Natural killer cell (primary cell): ENCODE results near the gene GBF1. TPM values are rescaled to one million over a fixed set of nuclear protein-coding genes. Genes with fewer than 3 reads are reported as not detected.

Experiments
- ATAC-seq, 3 donors: fragments of 150-1000 bp in 2 of 3; fragments of 200-7000 bp in 1 of 3; cut with Tn5 transposase; 1 replicate in 1 of 3; 2 replicates in 2 of 3; pipeline ENCODE4 v1.10.0; 2021; ENCODE audit warnings: mild to moderate bottlenecking in 2 of 3, moderate library complexity in 2 of 3
- DNase-seq, 2 donors: peaks; one replicate each; pipeline versions ENCODE4 v3.0.0 to v3.0.0-alpha.2; 2013 to 2021; ENCODE audit warnings: mixed read lengths in 1 of 2
- H3K27ac ChIP-seq: one replicate; pipeline ENCODE4 v1.5.1; 2013; ENCODE audit warnings: mild to moderate bottlenecking, low read length
- H3K27me3 ChIP-seq: one replicate; pipeline ENCODE4 v1.6.1; 2013; ENCODE audit warnings: low read length; ENCODE audit not compliant: control insufficient read depth, insufficient read depth
- H3K36me3 ChIP-seq: one replicate; pipeline ENCODE4 v1.6.1; 2013; ENCODE audit warnings: low read length; ENCODE audit not compliant: control insufficient read depth, insufficient read depth
- H3K4me1 ChIP-seq: one replicate; pipeline ENCODE4 v1.6.1; 2013; ENCODE audit warnings: low read length; ENCODE audit not compliant: control insufficient read depth, insufficient read depth
- H3K4me3 ChIP-seq: one replicate; pipeline ENCODE4 v1.5.1; 2013; ENCODE audit warnings: low read length
- H3K9me3 ChIP-seq: one replicate; pipeline ENCODE4 v1.6.1; 2013; ENCODE audit warnings: low read length; ENCODE audit not compliant: control insufficient read depth, insufficient read depth
- H3K27ac Mint-ChIP-seq, 2 donors: one replicate each; pipeline ENCODE4 v1.8.0; 2022; ENCODE audit warnings: mild to moderate bottlenecking in 2 of 2, mixed read lengths in 2 of 2, moderate library complexity in 1 of 2
- H3K27me3 Mint-ChIP-seq, 2 donors: one replicate each; pipeline ENCODE4 v1.8.0; 2022; ENCODE audit warnings: low read depth in 2 of 2, mixed read lengths in 2 of 2
- H3K36me3 Mint-ChIP-seq: one replicate; pipeline ENCODE4 v1.8.0; 2022; ENCODE audit warnings: mixed read lengths
- H3K4me1 Mint-ChIP-seq, 2 donors: one replicate each; pipeline ENCODE4 v1.8.0; 2022; ENCODE audit warnings: mixed read lengths in 2 of 2
- H3K4me3 Mint-ChIP-seq: one replicate; pipeline ENCODE4 v1.8.0; 2022; ENCODE audit warnings: mild to moderate bottlenecking, moderate library complexity, mixed read lengths
- H3K9me3 Mint-ChIP-seq, 2 donors: one replicate each; pipeline ENCODE4 v1.8.0; 2022; ENCODE audit warnings: mixed read lengths in 2 of 2
- CTCF ChIP-seq: fragments of 200-600 bp; IDR thresholded peaks from one replicate; pipeline ENCODE4 v1.8.0; 2022; ENCODE audit warnings: antibody characterized with exemption
- WGBS: methylation state at CpG from one replicate; pipeline ENCODE4 v1.1.7; 2013; ENCODE audit warnings: missing lambda C conversion rate; ENCODE audit not compliant: insufficient coverage; 5-methylcytosine and 5-hydroxymethylcytosine counted together
- intact Hi-C: fragments of 100-400 bp; cut with micrococcal nuclease; formaldehyde crosslinking; loops from one replicate; pipeline ENCODE4 v1.14.2; 2022
- total RNA-seq, 4 donors: library from RNA; stranded (reverse); fragments of 120-200 nt in 1 of 4; gene quantifications; one replicate each; pipeline versions ENCODE4 v1.2.3 to v1.2.4, GENCODE V29; 2013 to 2022

GBF1 gene
- total RNA-seq, 3 donors from 2014 or later (not counting 1 experiment from before 2014, with no cell fraction given): 48.2 to 52.5 (median 50.9) TPM

- H3K4me1 Mint-ChIP-seq: peaks cover 26 to 44% of the 10 kb centered on the region in 2 donors
- H3K36me3 ChIP-seq: no peaks in the 10 kb centered on the region
- H3K9me3 ChIP-seq: no peaks in the 10 kb centered on the region
- no peaks in the 10 kb centered on the region for H3K9me3 Mint-ChIP-seq
- intact Hi-C loops: no loop called here
- peaks cover 39% of the 10 kb centered on the region for H3K27me3 ChIP-seq
- H3K27ac ChIP-seq: no peak overlapping the region
- H3K4me3 ChIP-seq: no peak overlapping the region
- peaks cover 10 to 42% of the 10 kb centered on the region in 2 donors for H3K27me3 Mint-ChIP-seq
- H3K4me1 ChIP-seq: peaks cover 35% of the 10 kb centered on the region
- no peak for ATAC-seq
- H3K27ac Mint-ChIP-seq: no peak overlapping the region
- TF ChIP-seq CTCF: no peak
- H3K4me3 Mint-ChIP-seq: no peak overlapping the region
- WGBS: 73% methylated on average over 8 of the region's 8 CpGs
- no peaks in the 10 kb centered on the region for H3K36me3 Mint-ChIP-seq
- DNase-seq: no peak
These were observed 18.3 kb upstream of the GBF1 start for GRCh38 chr10:102227050-102227449.

- H3K27ac Mint-ChIP-seq: no peak overlapping the region
- WGBS: 1% methylated on average over 24 of the region's 24 CpGs
These were observed 15.5 kb upstream of the GBF1 start for GRCh38 chr10:102229810-102230263.

DNA sequence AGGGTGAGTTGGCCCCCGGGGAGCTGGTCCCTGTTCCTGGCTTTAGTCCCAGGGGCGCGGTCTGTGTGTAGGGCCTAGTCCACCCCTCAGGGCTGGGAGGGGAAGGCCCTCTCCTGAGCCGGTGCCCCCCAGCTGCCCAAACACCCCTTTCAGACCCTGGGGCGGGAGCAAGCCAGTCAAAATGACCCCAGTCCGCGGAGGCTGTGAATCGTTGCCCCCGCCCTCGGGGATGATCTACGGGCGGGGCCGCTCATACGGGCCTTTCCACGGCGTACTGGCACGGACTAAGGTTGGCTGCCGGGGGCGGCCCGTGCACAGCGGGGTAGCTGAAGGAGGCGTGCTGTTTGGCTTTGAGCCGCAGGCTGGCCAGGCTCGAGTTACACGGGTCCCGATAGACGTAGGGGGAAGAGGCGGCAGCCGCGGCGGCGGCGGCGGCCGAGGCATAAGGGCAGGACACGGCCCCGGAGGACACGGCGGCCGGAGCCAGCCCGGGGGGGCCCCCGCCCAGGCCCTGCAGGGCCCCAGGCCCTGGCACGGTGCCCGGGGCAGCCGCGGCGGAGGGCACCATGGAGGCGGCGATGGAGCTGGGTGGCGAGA lies 15.0 kb upstream of the GBF1 start:
- 2% methylated on average over 50 of the region's 50 CpGs for WGBS
- peak; percentile 27 to 59 for DNase-seq
- Histone ChIP-seq H3K27ac (no peak overlapping the region), H3K36me3 (no peaks in the 10 kb centered on the region), H3K4me3 (peak overlapping the region; percentile 25), H3K9me3 (no peaks in the 10 kb centered on the region), H3K27me3 (peaks cover 41% of the 10 kb centered on the region), H3K4me1 (peaks cover 35% of the 10 kb centered on the region)
- Mint-ChIP-seq H3K36me3 (no peaks in the 10 kb centered on the region), H3K27ac (peak overlapping the region in 1 of 2 donors; percentile 42), H3K4me3 (peak overlapping the region; percentile 91), H3K4me1 (peaks cover 26 to 44% of the 10 kb centered on the region in 2 donors), H3K27me3 (peaks cover 24 to 60% of the 10 kb centered on the region in 2 donors), H3K9me3 (no peaks in the 10 kb centered on the region)
- TF ChIP-seq CTCF: no peak
- intact Hi-C loops: loop anchor here (2.0 kb wide), 1 partner anchor 168 kb away; no protein-coding TSS in a partner anchor
- peak in 2 of 3 donors; percentile 12 to 18 for ATAC-seq

More at GRCh38 chr10:102229810-102230263, 15.5 kb upstream of the GBF1 start:
- H3K9me3 ChIP-seq: no peaks in the 10 kb centered on the region
- H3K27ac ChIP-seq: no peak overlapping the region
- DNase-seq: peak; percentile 83 to 94
- Mint-ChIP-seq H3K4me1 (peaks cover 26 to 44% of the 10 kb centered on the region in 2 donors), H3K27me3 (peaks cover 21 to 57% of the 10 kb centered on the region in 2 donors), H3K9me3 (no peaks in the 10 kb centered on the region), H3K36me3 (no peaks in the 10 kb centered on the region), H3K4me3 (peak overlapping the region; percentile 91)
- peak; percentile 94 for TF ChIP-seq CTCF
- intact Hi-C loops: loop anchor here (1.0 to 2.0 kb wide), 4 partner anchors 122 to 354 kb away; no protein-coding TSS in a partner anchor
- peak; percentile 61 to 74 (median 62) for ATAC-seq
- peak overlapping the region; percentile 18 for H3K4me3 ChIP-seq
- H3K27me3 ChIP-seq: peaks cover 41% of the 10 kb centered on the region
- no peaks in the 10 kb centered on the region for H3K36me3 ChIP-seq
- peaks cover 35% of the 10 kb centered on the region for H3K4me1 ChIP-seq
